MM.1S (cell line): ENCODE measurements around the gene NOL9.

Source experiments
- CTCF ChIP-seq: fragments of 300-600 bp; sonication (generic); IDR thresholded peaks from 2 replicates; pipeline ENCODE4 v1.5.1; 2016; ENCODE audit warnings: antibody characterized with exemption, low read length, mixed read lengths
- EZH2 ChIP-seq: fragments of 300-600 bp; sonication (generic); optimal IDR thresholded peaks from 2 replicates; pipeline ENCODE3; 2017; ENCODE audit warnings: low read depth, mild to moderate bottlenecking, antibody characterized with exemption, low read length, mixed read lengths
- EZH2phosphoT487 ChIP-seq: fragments of 300-600 bp; sonication (generic); IDR thresholded peaks from 2 replicates; pipeline ENCODE4 v1.6.1; 2018; ENCODE audit warnings: antibody characterized with exemption, low read length

DNA sequence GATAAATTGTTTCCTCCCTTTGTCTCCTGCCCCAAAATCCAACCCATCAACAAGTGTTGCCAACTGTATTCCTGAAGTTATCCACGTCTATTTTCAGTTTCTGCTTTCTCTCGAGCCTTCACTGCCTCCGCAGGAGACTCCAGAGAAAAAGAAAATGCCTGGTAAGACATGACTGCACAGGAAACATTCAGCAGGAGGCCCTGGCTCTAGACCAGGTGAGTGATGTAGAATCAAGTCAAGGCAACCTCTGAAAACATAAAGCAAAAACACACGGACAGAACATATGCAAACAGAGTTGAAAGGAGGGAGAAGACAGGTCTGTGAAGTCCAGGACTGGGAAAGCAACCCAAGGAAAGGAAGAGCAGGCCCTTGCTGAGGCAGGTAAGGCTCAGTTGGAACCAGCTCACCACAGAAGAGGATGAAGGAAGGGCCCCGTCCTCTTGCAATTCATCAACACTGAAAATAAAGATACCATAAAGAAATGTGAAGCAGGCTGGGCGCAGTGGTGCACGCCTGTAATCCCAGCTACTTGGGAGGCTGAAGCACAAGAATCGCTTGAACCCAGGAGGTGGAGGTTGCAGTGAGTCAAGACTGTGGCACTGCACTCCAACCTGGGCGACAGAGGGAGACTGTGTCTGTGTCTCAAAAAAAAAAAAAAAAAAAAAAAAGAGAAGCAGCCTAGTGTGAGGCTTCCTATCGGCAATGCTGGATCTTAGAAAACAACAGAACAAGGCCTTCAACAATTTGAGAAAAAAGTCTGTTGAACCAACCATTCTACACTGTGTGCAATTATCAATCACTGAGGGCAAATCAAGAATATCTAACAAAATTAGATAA is 8.8 kb downstream of the NOL9 start:
- TF ChIP-seq CTCF (no peak), EZH2 (no peak), EZH2phosphoT487 (no peak)
